Endothelial cell of umbilical vein (primary cell): ENCODE data around the gene LIMCH1.

Source experiments
- CTCF ChIP-seq, 2 donors: IDR thresholded peaks; 1 replicate in 1 of 2; 2 replicates in 1 of 2; pipeline ENCODE4 v1.5.1; 2011; ENCODE audit warnings: low read length in 2 of 2, mild to moderate bottlenecking in 2 of 2, moderate library complexity in 2 of 2, control low read depth in 1 of 2, inconsistent platforms in 1 of 2, low read depth in 1 of 2; ENCODE audit not compliant: insufficient read depth in 1 of 2; ENCODE audit errors: extremely low read depth in 1 of 2
- EZH2 ChIP-seq: IDR thresholded peaks from 2 replicates; pipeline ENCODE4 v1.6.1; 2012; ENCODE audit warnings: borderline replicate concordance, low read depth, mild to moderate bottlenecking, moderate library complexity, low read length, inconsistent platforms; ENCODE audit not compliant: severe bottlenecking
- FOS ChIP-seq: IDR thresholded peaks from 2 replicates; pipeline ENCODE4 v1.6.1; 2011; ENCODE audit warnings: mild to moderate bottlenecking, low read length, moderate library complexity, borderline replicate concordance; ENCODE audit not compliant: insufficient read depth
- MAX ChIP-seq: IDR thresholded peaks from 2 replicates; pipeline ENCODE4 v1.6.1; 2011; ENCODE audit not compliant: insufficient read depth, insufficient read length
- MYC ChIP-seq: IDR thresholded peaks from one replicate; pipeline ENCODE4 v1.6.1; 2011; ENCODE audit warnings: mild to moderate bottlenecking, low read depth, low read length
- POLR2A ChIP-seq: IDR thresholded peaks from 2 replicates; pipeline ENCODE4 v1.6.1; 2012; ENCODE audit warnings: low read depth, mild to moderate bottlenecking, control low read depth, low read length
- POLR2AphosphoS5 ChIP-seq: IDR thresholded peaks from 2 replicates; pipeline ENCODE4 v1.6.1; 2012; ENCODE audit warnings: low read depth, mild to moderate bottlenecking, control low read depth, low read length, moderate library complexity; ENCODE audit not compliant: insufficient read depth

DNA sequence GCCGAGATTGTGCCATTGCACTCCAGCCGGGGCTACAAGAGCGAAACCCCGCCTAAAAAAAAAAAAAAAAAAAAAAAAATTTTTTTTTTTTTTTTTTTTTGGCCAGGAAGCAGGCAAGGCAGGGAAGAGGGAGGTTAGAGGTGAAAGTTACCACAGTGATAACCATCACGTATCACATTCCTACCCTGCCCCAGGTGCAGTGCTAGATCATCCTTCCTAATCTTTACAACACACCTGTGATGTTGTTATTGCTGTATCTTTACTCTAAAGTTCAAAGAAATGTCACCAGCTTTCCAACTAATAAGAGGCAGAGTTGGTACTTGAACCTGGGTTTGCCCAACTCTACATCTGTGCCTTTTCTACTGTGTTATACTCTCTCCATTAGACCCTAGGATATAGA is 7.2 kb upstream of the LIMCH1 start:
- no peak for TF ChIP-seq POLR2AphosphoS5
- no peak for TF ChIP-seq POLR2A
- TF ChIP-seq CTCF (IDR thresholded peaks at IDR 0.05; ENCODE audit: extremely low read depth in 1 of 2, insufficient read depth in 1 of 2, low read depth in 1 of 2, low read length in 2 of 2) = no peak
- TF ChIP-seq EZH2 = no peak
- no peak for TF ChIP-seq MAX
- no peak for TF ChIP-seq FOS
- TF ChIP-seq MYC = no peak
